Ovary (tissue), 3 donors: ENCODE results near the gene F2RL1.

ENCODE experiments used
- EP300 ChIP-seq: sonication (generic); formaldehyde crosslinking; IDR thresholded peaks from one replicate; pipeline ENCODE4 v1.6.1; 2017; ENCODE audit warnings: antibody characterized with exemption
- TF ChIP-seq, protein P1 (sequence below), 3 donors: fragments of 450-650 bp in 2 of 3; fragments of 200-600 bp in 1 of 3; IDR thresholded peaks; one replicate each; pipeline versions ENCODE4 v1.5.1 to v1.8.0; 2016 to 2022; ENCODE audit warnings: antibody characterized with exemption in 3 of 3, mild to moderate bottlenecking in 1 of 3
- donor health status: DM: no; HTN: no; CAD: no.

DNA sequence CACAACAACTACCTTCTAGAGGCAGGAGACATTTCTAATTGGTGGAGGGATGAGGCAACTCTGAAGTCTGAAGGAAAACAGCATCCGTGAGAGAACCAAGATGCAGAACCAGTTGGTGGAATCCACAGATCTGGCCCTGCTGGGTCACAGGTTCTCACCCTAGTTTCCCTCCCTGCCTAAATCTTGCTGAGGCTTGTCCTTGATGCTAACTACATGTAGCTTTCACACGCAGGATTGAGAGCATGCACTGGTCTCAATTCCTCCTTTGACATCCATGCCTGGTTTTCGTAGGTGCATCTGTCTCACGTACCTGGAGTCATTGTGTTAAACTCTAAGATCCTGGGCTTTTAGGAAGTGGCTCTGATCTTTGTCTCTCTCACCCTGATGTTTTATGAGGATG lies 9.7 kb upstream of the F2RL1 start:
- TF ChIP-seq, protein P1, sequence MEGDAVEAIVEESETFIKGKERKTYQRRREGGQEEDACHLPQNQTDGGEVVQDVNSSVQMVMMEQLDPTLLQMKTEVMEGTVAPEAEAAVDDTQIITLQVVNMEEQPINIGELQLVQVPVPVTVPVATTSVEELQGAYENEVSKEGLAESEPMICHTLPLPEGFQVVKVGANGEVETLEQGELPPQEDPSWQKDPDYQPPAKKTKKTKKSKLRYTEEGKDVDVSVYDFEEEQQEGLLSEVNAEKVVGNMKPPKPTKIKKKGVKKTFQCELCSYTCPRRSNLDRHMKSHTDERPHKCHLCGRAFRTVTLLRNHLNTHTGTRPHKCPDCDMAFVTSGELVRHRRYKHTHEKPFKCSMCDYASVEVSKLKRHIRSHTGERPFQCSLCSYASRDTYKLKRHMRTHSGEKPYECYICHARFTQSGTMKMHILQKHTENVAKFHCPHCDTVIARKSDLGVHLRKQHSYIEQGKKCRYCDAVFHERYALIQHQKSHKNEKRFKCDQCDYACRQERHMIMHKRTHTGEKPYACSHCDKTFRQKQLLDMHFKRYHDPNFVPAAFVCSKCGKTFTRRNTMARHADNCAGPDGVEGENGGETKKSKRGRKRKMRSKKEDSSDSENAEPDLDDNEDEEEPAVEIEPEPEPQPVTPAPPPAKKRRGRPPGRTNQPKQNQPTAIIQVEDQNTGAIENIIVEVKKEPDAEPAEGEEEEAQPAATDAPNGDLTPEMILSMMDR (IDR thresholded peaks at IDR 0.05): no peak
- TF ChIP-seq EP300: no peak
